H9 (cell line): ENCODE data around the gene PID1. TPM values are rescaled to one million over a fixed set of nuclear protein-coding genes. Genes with fewer than 3 reads are reported as not detected.

ENCODE experiments used
- DNase-seq: peaks from one replicate; pipeline ENCODE4 v3.0.0-alpha.2; 2017
- H2AFZ ChIP-seq: one replicate; pipeline ENCODE4 v1.6.1; 2013; ENCODE audit warnings: mild to moderate bottlenecking, low read length, control low read depth, moderate library complexity
- H2AK5ac ChIP-seq: 2 replicates; pipeline ENCODE4 v1.6.1; 2013; ENCODE audit warnings: low read length, control low read depth, mixed read lengths; ENCODE audit not compliant: insufficient read length
- H2BK120ac ChIP-seq: one replicate; pipeline ENCODE4 v1.6.1; 2013; ENCODE audit warnings: low read depth, mild to moderate bottlenecking, low read length, control low read depth, inconsistent platforms; ENCODE audit not compliant: poor library complexity, severe bottlenecking
- H2BK12ac ChIP-seq: 2 replicates; pipeline ENCODE4 v1.6.1; 2013; ENCODE audit warnings: low read length, control low read depth, mixed read lengths, low read depth; ENCODE audit not compliant: insufficient read length
- H2BK15ac ChIP-seq: 2 replicates; pipeline ENCODE4 v1.6.1; 2013; ENCODE audit warnings: low read depth, low read length, control low read depth
- H2BK20ac ChIP-seq: one replicate; pipeline ENCODE4 v1.6.1; 2013; ENCODE audit warnings: low read depth, mild to moderate bottlenecking, low read length, control low read depth, inconsistent platforms; ENCODE audit not compliant: poor library complexity, severe bottlenecking
- H2BK5ac ChIP-seq: 2 replicates; pipeline ENCODE4 v1.6.1; 2013; ENCODE audit warnings: low read length, control low read depth, mixed read lengths; ENCODE audit not compliant: insufficient read length
- H3K14ac ChIP-seq: 2 replicates; pipeline ENCODE4 v1.6.1; 2013; ENCODE audit warnings: low read length, control low read depth; ENCODE audit not compliant: insufficient read depth
- H3K18ac ChIP-seq: 2 replicates; pipeline ENCODE4 v1.6.1; 2013; ENCODE audit warnings: low read depth, mild to moderate bottlenecking, mixed read lengths, low read length, control low read depth; ENCODE audit not compliant: insufficient read length
- H3K23ac ChIP-seq: 2 replicates; pipeline ENCODE4 v1.6.1; 2013; ENCODE audit warnings: low read length, control low read depth, mixed read lengths, low read depth; ENCODE audit not compliant: insufficient read length
- H3K23me2 ChIP-seq: 2 replicates; pipeline ENCODE4 v1.6.1; 2013; ENCODE audit warnings: low read depth, mild to moderate bottlenecking, mixed read lengths, low read length, control low read depth; ENCODE audit not compliant: insufficient read length, poor library complexity, severe bottlenecking
- H3K27ac ChIP-seq: 2 replicates; pipeline ENCODE4 v1.5.1; 2013; ENCODE audit warnings: low read length, control low read depth, mixed read lengths, low read depth; ENCODE audit not compliant: insufficient read length
- H3K27me3 ChIP-seq: 2 replicates; pipeline ENCODE4 v1.6.1; 2013; ENCODE audit warnings: low read length, control low read depth, inconsistent platforms; ENCODE audit not compliant: insufficient read depth
- H3K4ac ChIP-seq: 2 replicates; pipeline ENCODE4 v1.6.1; 2013; ENCODE audit warnings: low read depth, mild to moderate bottlenecking, control low read depth, inconsistent platforms, low read length, moderate library complexity
- H3K4me1 ChIP-seq: 2 replicates; pipeline ENCODE4 v1.6.1; 2013; ENCODE audit warnings: low read length, control low read depth, inconsistent platforms; ENCODE audit not compliant: insufficient read depth
- H3K4me2 ChIP-seq: 2 replicates; pipeline ENCODE4 v1.6.1; 2013; ENCODE audit warnings: low read length, control low read depth, mixed read lengths; ENCODE audit not compliant: insufficient read length, insufficient read depth
- H3K56ac ChIP-seq: 2 replicates; pipeline ENCODE4 v1.6.1; 2013; ENCODE audit warnings: low read depth, mild to moderate bottlenecking, mixed read lengths, low read length, control low read depth; ENCODE audit not compliant: insufficient read length
- H3K79me1 ChIP-seq: 2 replicates; pipeline ENCODE4 v1.6.1; 2013; ENCODE audit warnings: low read depth, mild to moderate bottlenecking, moderate library complexity, low read length, control low read depth, inconsistent platforms; ENCODE audit not compliant: insufficient read depth, poor library complexity, severe bottlenecking
- H3K79me2 ChIP-seq: 2 replicates; pipeline ENCODE4 v1.6.1; 2013; ENCODE audit warnings: low read length, control low read depth, inconsistent platforms; ENCODE audit not compliant: insufficient read depth
- H3K9ac ChIP-seq: 2 replicates; pipeline ENCODE4 v1.6.1; 2013; ENCODE audit warnings: low read length, control low read depth, mixed read lengths; ENCODE audit not compliant: insufficient read length; ENCODE audit errors: extremely low read depth
- H3K9me3 ChIP-seq: one replicate; pipeline ENCODE4 v1.6.1; 2013; ENCODE audit warnings: low read depth, low read length, inconsistent platforms; ENCODE audit not compliant: control insufficient read depth
- H3T11ph ChIP-seq: one replicate; pipeline ENCODE4 v1.6.1; 2013; ENCODE audit warnings: mild to moderate bottlenecking, low read length, control low read depth, inconsistent platforms
- H4K20me1 ChIP-seq: one replicate; pipeline ENCODE4 v1.6.1; 2013; ENCODE audit not compliant: control insufficient read depth, insufficient read length, insufficient read depth
- H4K5ac ChIP-seq: 2 replicates; pipeline ENCODE4 v1.6.1; 2013; ENCODE audit warnings: low read depth, mild to moderate bottlenecking, mixed read lengths, low read length, control low read depth; ENCODE audit not compliant: insufficient read length
- H4K8ac ChIP-seq: replicated peaks from 2 replicates; pipeline ENCODE4 v1.6.1; 2013; ENCODE audit warnings: low read length, control low read depth, mixed read lengths, low read depth; ENCODE audit not compliant: insufficient read length
- H4K91ac ChIP-seq: 2 replicates; pipeline ENCODE4 v1.6.1; 2013; ENCODE audit warnings: low read depth, mild to moderate bottlenecking, moderate library complexity, mixed read lengths, low read length, control low read depth; ENCODE audit not compliant: insufficient read length
- H3K27ac Mint-ChIP-seq, 3 experiments: 2 replicates in 2 of 3; 3 replicates in 1 of 3; pipeline ENCODE4 v1.8.0; 2020 to 2021; ENCODE audit warnings: mixed read lengths in 3 of 3, mild to moderate bottlenecking in 1 of 3, moderate library complexity in 1 of 3
- H3K27me3 Mint-ChIP-seq: 2 replicates; pipeline ENCODE4 v1.8.0; 2021; ENCODE audit warnings: low read depth, mild to moderate bottlenecking, moderate library complexity, mixed read lengths
- H3K36me3 Mint-ChIP-seq, 3 experiments: 2 replicates in 2 of 3; 3 replicates in 1 of 3; pipeline ENCODE4 v1.8.0; 2020 to 2021; ENCODE audit warnings: low read depth in 3 of 3, mixed read lengths in 3 of 3; ENCODE audit not compliant: insufficient read depth in 1 of 3
- H3K4me1 Mint-ChIP-seq, 2 experiments: 2 replicates each; pipeline ENCODE4 v1.8.0; 2020; ENCODE audit warnings: mixed read lengths in 2 of 2
- H3K4me3 Mint-ChIP-seq, 2 experiments: 2 replicates in 1 of 2; 3 replicates in 1 of 2; pipeline ENCODE4 v1.8.0; 2020 to 2021; ENCODE audit warnings: mild to moderate bottlenecking in 2 of 2, mixed read lengths in 2 of 2, moderate library complexity in 1 of 2
- H3K9me3 Mint-ChIP-seq, 2 experiments: 2 replicates in 1 of 2; 3 replicates in 1 of 2; pipeline ENCODE4 v1.8.0; 2020; ENCODE audit warnings: mild to moderate bottlenecking in 2 of 2, mixed read lengths in 2 of 2, moderate library complexity in 1 of 2
- WGBS: extraction: QIAGEN DNeasy Blood & Tissue Kit; methylation state at CpG from one replicate; pipeline ENCODE4 v1.1.7; 2013; ENCODE audit warnings: missing lambda C conversion rate, low lambda C conversion rate, mixed read lengths; ENCODE audit not compliant: insufficient read length; ENCODE audit errors: extremely low coverage; 5-methylcytosine and 5-hydroxymethylcytosine counted together
- total RNA-seq: library from RNA; stranded (reverse); gene quantifications from 2 replicates; pipeline ENCODE4 v1.2.1, GENCODE V29; 2021
- TF ChIP-seq, protein P1 (sequence below): fragments of 200-600 bp; sonication (generic); conservative IDR thresholded peaks from 3 replicates; pipeline ENCODE4 v1.8.0; 2021; ENCODE audit warnings: antibody characterized with exemption, mild to moderate bottlenecking

PID1 gene
- total RNA-seq, 1 experiment from 2014 or later, result 1.4 TPM

DNA sequence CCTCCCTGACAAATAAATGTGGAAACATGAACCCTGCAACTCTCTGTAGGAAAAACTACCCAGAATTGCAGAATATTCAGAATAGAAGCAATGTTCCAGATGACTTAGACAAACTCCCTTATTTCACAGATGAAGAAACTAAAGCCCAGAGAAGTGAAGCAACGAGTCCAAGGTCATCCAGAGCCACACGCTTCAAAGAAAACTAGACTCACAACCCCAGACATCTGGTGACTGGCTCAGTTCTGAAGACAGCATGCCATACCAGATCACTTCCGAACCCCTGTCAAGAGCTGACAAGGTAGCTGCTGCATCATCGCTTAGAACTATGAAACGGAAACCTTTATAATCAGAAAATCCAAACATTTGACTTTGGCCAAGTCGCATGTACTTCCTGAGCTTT, 101.3 kb downstream of the PID1 start:
- Mint-ChIP-seq H3K36me3 (no peaks in the 10 kb centered on the region; a peak in 1 of 7 replicates), H3K4me1 (peaks cover 2% of the 10 kb centered on the region in 2 experiments; a peak in 3 of 4 replicates), H3K27ac (no peak overlapping the region), H3K9me3 (peaks cover 0 to 3% of the 10 kb centered on the region in 2 experiments; a peak in 1 of 5 replicates), H3K4me3 (no peak overlapping the region), H3K27me3 (no peaks in the 10 kb centered on the region)
- H4K91ac ChIP-seq, result no peak overlapping the region
- no peak overlapping the region for H3K9ac ChIP-seq
- H3K4me1 ChIP-seq, result no peaks in the 10 kb centered on the region
- no peak overlapping the region for H3K23ac ChIP-seq
- no CpG with 5 or more reads among the region's 6 CpGs for WGBS
- H3K9me3 ChIP-seq, result no peaks in the 10 kb centered on the region
- no peak overlapping the region for H3K27ac ChIP-seq
- no peak overlapping the region for H3K4me2 ChIP-seq
- no peaks in the 10 kb centered on the region for H3K79me1 ChIP-seq
- no peaks in the 10 kb centered on the region for H3K27me3 ChIP-seq
- no peak overlapping the region for H3K14ac ChIP-seq
- no peaks in the 10 kb centered on the region for H3K79me2 ChIP-seq
- no peak overlapping the region for H2BK120ac ChIP-seq
- no peak for DNase-seq
- H2BK15ac ChIP-seq, result no peak overlapping the region
- H2BK20ac ChIP-seq, result no peak overlapping the region
- no peak overlapping the region for H3K4ac ChIP-seq
- no peak overlapping the region for H2AFZ ChIP-seq
- H4K8ac ChIP-seq, result no peak overlapping the region
- H4K5ac ChIP-seq, result no peak overlapping the region
- no peak overlapping the region for H3K18ac ChIP-seq
- TF ChIP-seq, protein P1, sequence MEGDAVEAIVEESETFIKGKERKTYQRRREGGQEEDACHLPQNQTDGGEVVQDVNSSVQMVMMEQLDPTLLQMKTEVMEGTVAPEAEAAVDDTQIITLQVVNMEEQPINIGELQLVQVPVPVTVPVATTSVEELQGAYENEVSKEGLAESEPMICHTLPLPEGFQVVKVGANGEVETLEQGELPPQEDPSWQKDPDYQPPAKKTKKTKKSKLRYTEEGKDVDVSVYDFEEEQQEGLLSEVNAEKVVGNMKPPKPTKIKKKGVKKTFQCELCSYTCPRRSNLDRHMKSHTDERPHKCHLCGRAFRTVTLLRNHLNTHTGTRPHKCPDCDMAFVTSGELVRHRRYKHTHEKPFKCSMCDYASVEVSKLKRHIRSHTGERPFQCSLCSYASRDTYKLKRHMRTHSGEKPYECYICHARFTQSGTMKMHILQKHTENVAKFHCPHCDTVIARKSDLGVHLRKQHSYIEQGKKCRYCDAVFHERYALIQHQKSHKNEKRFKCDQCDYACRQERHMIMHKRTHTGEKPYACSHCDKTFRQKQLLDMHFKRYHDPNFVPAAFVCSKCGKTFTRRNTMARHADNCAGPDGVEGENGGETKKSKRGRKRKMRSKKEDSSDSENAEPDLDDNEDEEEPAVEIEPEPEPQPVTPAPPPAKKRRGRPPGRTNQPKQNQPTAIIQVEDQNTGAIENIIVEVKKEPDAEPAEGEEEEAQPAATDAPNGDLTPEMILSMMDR, result no peak
- H2AK5ac ChIP-seq, result no peak overlapping the region
- no peak overlapping the region for H2BK5ac ChIP-seq
- H3K56ac ChIP-seq, result no peak overlapping the region
- H3K23me2 ChIP-seq, result no peaks in the 10 kb centered on the region
- H4K20me1 ChIP-seq, result no peaks in the 10 kb centered on the region
- no peak overlapping the region for H3T11ph ChIP-seq
- no peak overlapping the region for H2BK12ac ChIP-seq
